ENCODE measurements around the gene LPAR5. TPM values are rescaled to one million over a fixed set of nuclear protein-coding genes. Genes with fewer than 3 reads are reported as not detected.

LPAR5 gene
- total RNA-seq, 1 donor from 2014 or later: 0.21 TPM

DNA sequence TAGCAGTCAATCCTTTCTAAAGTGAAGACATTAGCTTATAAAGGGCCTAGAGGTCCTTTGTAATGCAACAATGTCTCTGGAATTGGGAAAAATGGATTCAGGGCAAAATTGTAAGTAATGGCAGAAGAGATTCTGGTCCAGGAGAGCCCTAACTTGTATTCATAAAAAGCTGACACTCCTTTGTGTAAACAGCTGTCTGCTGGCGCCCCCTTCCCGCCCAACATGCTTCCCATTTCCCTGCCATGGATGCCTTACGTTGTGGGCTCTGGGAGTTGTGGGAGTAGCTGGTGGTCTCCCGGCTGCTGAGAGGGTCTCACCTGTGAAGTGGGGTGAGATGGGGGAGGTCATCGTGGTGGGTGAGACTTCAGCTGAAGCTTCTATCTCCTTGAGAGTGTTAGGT is 9.1 kb upstream of the LPAR5 start:
- TF ChIP-seq, protein P1, sequence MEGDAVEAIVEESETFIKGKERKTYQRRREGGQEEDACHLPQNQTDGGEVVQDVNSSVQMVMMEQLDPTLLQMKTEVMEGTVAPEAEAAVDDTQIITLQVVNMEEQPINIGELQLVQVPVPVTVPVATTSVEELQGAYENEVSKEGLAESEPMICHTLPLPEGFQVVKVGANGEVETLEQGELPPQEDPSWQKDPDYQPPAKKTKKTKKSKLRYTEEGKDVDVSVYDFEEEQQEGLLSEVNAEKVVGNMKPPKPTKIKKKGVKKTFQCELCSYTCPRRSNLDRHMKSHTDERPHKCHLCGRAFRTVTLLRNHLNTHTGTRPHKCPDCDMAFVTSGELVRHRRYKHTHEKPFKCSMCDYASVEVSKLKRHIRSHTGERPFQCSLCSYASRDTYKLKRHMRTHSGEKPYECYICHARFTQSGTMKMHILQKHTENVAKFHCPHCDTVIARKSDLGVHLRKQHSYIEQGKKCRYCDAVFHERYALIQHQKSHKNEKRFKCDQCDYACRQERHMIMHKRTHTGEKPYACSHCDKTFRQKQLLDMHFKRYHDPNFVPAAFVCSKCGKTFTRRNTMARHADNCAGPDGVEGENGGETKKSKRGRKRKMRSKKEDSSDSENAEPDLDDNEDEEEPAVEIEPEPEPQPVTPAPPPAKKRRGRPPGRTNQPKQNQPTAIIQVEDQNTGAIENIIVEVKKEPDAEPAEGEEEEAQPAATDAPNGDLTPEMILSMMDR (IDR thresholded peaks at IDR 0.05): peak in 2 of 3 experiments; percentile 25 to 45
- Histone ChIP-seq H3K27me3 (no peaks in the 10 kb centered on the region), H3K4me1 (no peaks in the 10 kb centered on the region), H3K27ac (no peak overlapping the region), H3K4me3 (no peak overlapping the region), H3K36me3 (peaks cover 7 to 16% of the 10 kb centered on the region in 2 donors), H3K9me3 (no peaks in the 10 kb centered on the region)
- intact Hi-C loops (cut with DNase I): loop anchor here (2.0 kb wide), 1 partner anchor 28 kb away; no protein-coding TSS in a partner anchor
- no peak for DNase-seq (ENCODE audit: low spot score in 2 of 2)

- Histone ChIP-seq H3K4me3 (no peak overlapping the region), H3K27ac (no peak overlapping the region), H3K36me3 (peaks cover under 1 to 10% of the 10 kb centered on the region in 2 donors), H3K27me3 (no peaks in the 10 kb centered on the region), H3K4me1 (no peaks in the 10 kb centered on the region), H3K9me3 (no peaks in the 10 kb centered on the region)
- TF ChIP-seq, protein P1 (IDR thresholded peaks at IDR 0.05): no peak
- DNase-seq (ENCODE audit: low spot score in 2 of 2): no peak
- intact Hi-C loops (cut with DNase I): loop anchor here (2.0 kb wide), 1 partner anchor 27 kb away; no protein-coding TSS in a partner anchor
These were observed 8.5 kb upstream of the LPAR5 start for GRCh38 chr12:6644257-6644596.

DNA sequence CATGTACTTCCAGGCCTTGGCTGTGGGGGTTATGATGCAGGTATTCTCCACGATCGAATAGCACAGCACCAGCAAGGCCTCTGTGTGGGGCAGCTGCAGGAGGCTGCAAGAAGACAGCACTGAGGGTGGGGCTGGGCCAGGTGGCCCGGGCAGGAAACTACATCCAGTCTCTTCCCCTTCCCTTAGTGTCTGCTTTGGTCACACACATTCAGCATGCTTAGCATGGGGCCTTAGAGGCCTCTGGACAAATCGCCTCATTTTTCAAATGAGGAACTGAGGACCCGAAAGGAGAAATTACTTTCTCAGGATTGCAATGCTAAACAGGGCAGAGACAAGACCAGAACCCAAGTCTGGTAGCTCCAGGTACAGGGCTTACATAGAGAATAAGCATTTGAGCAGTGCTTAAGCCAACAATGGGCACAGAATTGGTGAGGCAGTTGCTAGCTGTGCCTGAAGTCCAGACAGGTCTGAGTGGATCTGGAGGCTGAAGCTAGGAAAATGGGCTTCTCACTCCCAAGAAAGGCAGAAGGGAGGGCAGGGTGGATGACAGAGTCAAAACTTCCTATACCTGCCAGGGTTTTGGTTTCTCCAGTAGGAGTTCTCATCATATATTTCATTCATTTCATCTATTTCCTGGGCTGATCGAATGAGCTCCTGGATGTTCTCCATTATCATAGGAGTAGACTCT is 8.0 kb upstream of the LPAR5 start:
- DNase-seq (ENCODE audit: low spot score in 2 of 2): no peak
- intact Hi-C loops (cut with DNase I): loop anchor here (2.0 kb wide), 1 partner anchor 27 kb away; no protein-coding TSS in a partner anchor
- Histone ChIP-seq H3K27ac (no peak overlapping the region), H3K36me3 (peaks cover 0 to 9% of the 10 kb centered on the region in 2 donors), H3K4me3 (no peak overlapping the region), H3K9me3 (no peaks in the 10 kb centered on the region), H3K27me3 (no peaks in the 10 kb centered on the region), H3K4me1 (no peaks in the 10 kb centered on the region)
- TF ChIP-seq, protein P1 (IDR thresholded peaks at IDR 0.05): no peak

DNA sequence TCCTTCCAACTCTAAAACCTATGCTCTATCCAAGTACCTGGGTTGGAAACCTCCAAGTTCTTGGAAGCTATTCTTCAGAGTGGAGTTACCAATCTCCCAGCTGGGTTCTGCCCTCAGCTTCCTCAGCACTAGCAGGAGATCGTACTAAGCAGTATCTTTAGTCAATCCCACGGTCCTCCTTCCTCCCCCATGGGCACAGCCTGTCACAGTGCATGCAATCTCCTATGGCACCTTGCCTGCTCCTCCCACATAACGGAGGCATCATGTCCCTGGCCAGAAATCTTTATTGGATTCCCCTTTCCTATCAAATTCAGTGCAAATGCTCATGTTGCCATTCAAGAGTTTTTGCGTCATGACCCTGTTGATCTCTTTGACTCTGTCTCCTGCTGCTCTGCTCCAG is 5.4 kb upstream of the LPAR5 start:
- Histone ChIP-seq H3K27ac (no peak overlapping the region), H3K4me1 (no peaks in the 10 kb centered on the region), H3K9me3 (no peaks in the 10 kb centered on the region), H3K27me3 (no peaks in the 10 kb centered on the region), H3K4me3 (no peak overlapping the region), H3K36me3 (no peaks in the 10 kb centered on the region)
- no peak for DNase-seq (ENCODE audit: low spot score in 2 of 2)
- intact Hi-C loops (cut with DNase I): no loop called here
- TF ChIP-seq, protein P1 (IDR thresholded peaks at IDR 0.05): no peak

- H3K9me3 ChIP-seq: no peaks in the 10 kb centered on the region
- intact Hi-C loops (cut with DNase I): no loop called here
- no peak overlapping the region for H3K4me3 ChIP-seq
- no peak overlapping the region for H3K27ac ChIP-seq
- no peaks in the 10 kb centered on the region for H3K27me3 ChIP-seq
- TF ChIP-seq, protein P1 (IDR thresholded peaks at IDR 0.05): no peak
- DNase-seq (ENCODE audit: low spot score in 2 of 2): no peak
- H3K4me1 ChIP-seq: no peaks in the 10 kb centered on the region
- H3K36me3 ChIP-seq: no peaks in the 10 kb centered on the region
These were observed 4.7 kb upstream of the LPAR5 start for GRCh38 chr12:6640497-6640896.

Data from ascending aorta (tissue), 2 donors.